A673 (cell line): ENCODE measurements around the gene CDSN. TPM values are rescaled to one million over a fixed set of nuclear protein-coding genes. Genes with fewer than 3 reads are reported as not detected.

ENCODE experiments used
- BruUV-seq: library from RNA; stranded (reverse); fragments of 400-500 nt; replicated peaks from 2 replicates; lab custom pipeline; 2021; lab: Mats Ljungman, UMichigan
- CTCF ChIA-PET: fragments of 300-600 bp; sonication (Branson Sonifier 250); formaldehyde crosslinking; loops from one replicate; lab custom pipeline; 2022; ENCODE audit warnings: antibody characterized with exemption; lab: Charles Lee
- POLR2A ChIA-PET: fragments of 300-600 bp; sonication (Branson Sonifier 250); formaldehyde crosslinking; loops from one replicate; lab custom pipeline; 2022; ENCODE audit warnings: antibody characterized with exemption; ENCODE audit not compliant: low non-redundant PET; lab: Charles Lee
- DNase-seq: peaks from one replicate; pipeline ENCODE4 v3.0.0-alpha.2; 2015; ENCODE audit warnings: low spot score
- H3K27ac ChIP-seq: fragments of 200-600 bp; sonication (generic); 2 replicates; pipeline ENCODE4 v1.5.1; 2016; ENCODE audit warnings: mixed run types, low read depth, mild to moderate bottlenecking, mixed read lengths, antibody characterized with exemption, low read length; ENCODE audit not compliant: poor library complexity, severe bottlenecking
- H3K27me3 ChIP-seq: fragments of 200-600 bp; sonication (generic); replicated peaks from 2 replicates; pipeline ENCODE4 v1.6.1; 2017; ENCODE audit warnings: mixed run types, low read depth, mild to moderate bottlenecking, mixed read lengths, antibody characterized with exemption, low read length; ENCODE audit not compliant: insufficient read depth, poor library complexity
- H3K36me3 ChIP-seq: fragments of 200-600 bp; sonication (generic); 2 replicates; pipeline ENCODE4 v1.6.1; 2016; ENCODE audit warnings: mixed run types, mild to moderate bottlenecking, mixed read lengths, antibody characterized with exemption, low read length; ENCODE audit not compliant: insufficient read depth, poor library complexity, severe bottlenecking
- H3K4me1 ChIP-seq: fragments of 200-600 bp; sonication (generic); 2 replicates; pipeline ENCODE4 v1.6.1; 2017; ENCODE audit warnings: mixed run types, mild to moderate bottlenecking, mixed read lengths, antibody characterized with exemption, low read length; ENCODE audit not compliant: insufficient read depth, poor library complexity, severe bottlenecking
- H3K4me3 ChIP-seq: fragments of 200-600 bp; sonication (generic); 2 replicates; pipeline ENCODE4 v1.5.1; 2016; ENCODE audit warnings: low read depth, mixed run types, mild to moderate bottlenecking, mixed read lengths, low read length; ENCODE audit not compliant: poor library complexity, severe bottlenecking
- H3K9me3 ChIP-seq: fragments of 200-600 bp; sonication (generic); 2 replicates; pipeline ENCODE4 v1.6.1; 2016; ENCODE audit warnings: mixed run types, low read depth, mild to moderate bottlenecking, mixed read lengths, antibody characterized with exemption, low read length; ENCODE audit not compliant: poor library complexity, severe bottlenecking
- CTCF ChIP-seq: fragments of 300-800, 200-600 bp; sonication (generic); conservative IDR thresholded peaks from 2 replicates; pipeline ENCODE4 v1.5.1; 2017; ENCODE audit warnings: low read depth, mild to moderate bottlenecking, antibody characterized with exemption, low read length, moderate library complexity, mixed read lengths
- EZH2 ChIP-seq: fragments of 200-600 bp; sonication (generic); IDR thresholded peaks from 2 replicates; pipeline ENCODE4 v1.6.1; 2017; ENCODE audit warnings: borderline replicate concordance, low read depth, mild to moderate bottlenecking, mixed read lengths, antibody characterized with exemption, low read length; ENCODE audit not compliant: poor library complexity, severe bottlenecking
- intact Hi-C: fragments of 100-400 bp; cut with micrococcal nuclease; formaldehyde crosslinking; loops from one replicate; pipeline ENCODE4 v1.10.0; 2022; ENCODE audit not compliant: unreplicated experiment
- total RNA-seq: library from RNA; stranded (reverse); gene quantifications from 2 replicates; pipeline ENCODE4 v1.2.3, GENCODE V29; 2021

Gene CDSN
- total RNA-seq, 1 experiment from 2014 or later, result not detected

- TF ChIP-seq EZH2 (no peak), CTCF (no peak)
- H3K27ac ChIP-seq, result peak within 1 kb of the TSS; percentile 85
- peak; percentile 100 for DNase-seq
- ChIA-PET POLR2A (interaction anchor here (0.5 to 1.2 kb wide), 3 partner anchors 11 to 99 kb away, joined by 3 to 4 read pairs (median 4); no protein-coding TSS in a partner anchor), CTCF (interaction anchor here (0.6 to 1.0 kb wide), 3 partner anchors 27 to 241 kb away, joined by 3 to 5 read pairs (median 3); no protein-coding TSS in a partner anchor)
- peaks cover 5% of the 10 kb centered on the region for H3K4me1 ChIP-seq
- H3K36me3 ChIP-seq, result peaks cover 35% of the 10 kb centered on the region
- intact Hi-C loops, result no loop called here
- peak within 1 kb of the TSS; percentile 61 for H3K4me3 ChIP-seq
- H3K27me3 ChIP-seq, result no peaks in the 10 kb centered on the region
- no TSS peak for BruUV-seq
- H3K9me3 ChIP-seq, result no peaks in the 10 kb centered on the region
Observed at GRCh38 chr6:31158140-31158862, 38.1 kb upstream of the CDSN start, which contains the start of gene TCF19. TCF19 (plus strand) TSS chr6:31158589; CDS start chr6:31159470, 881 bp downstream.

- ChIA-PET POLR2A (no interaction called here), CTCF (interaction anchor here (0.6 to 1.0 kb wide), 2 partner anchors 26 to 242 kb away, joined by 3 to 5 read pairs; no protein-coding TSS in a partner anchor)
- BruUV-seq, result no TSS peak
- Histone ChIP-seq H3K27ac (peak within 1 kb of the TSS; percentile 85), H3K36me3 (peaks cover 31% of the 10 kb centered on the region), H3K4me3 (peak within 1 kb of the TSS; percentile 61), H3K27me3 (no peaks in the 10 kb centered on the region), H3K9me3 (no peaks in the 10 kb centered on the region), H3K4me1 (peaks cover 5% of the 10 kb centered on the region)
- no peak for DNase-seq
- intact Hi-C loops, result no loop called here
- TF ChIP-seq EZH2, result no peak
- no peak for TF ChIP-seq CTCF
Observed at GRCh38 chr6:31157513-31158139, 37.4 kb upstream of the CDSN start, which contains the start of gene CCHCR1. CCHCR1 (minus strand) TSS chr6:31157802; CDS start chr6:31157600, 202 bp downstream.

GRCh38 chr6:31156641-31157040 lies 36.4 kb upstream of the CDSN start:
- no TSS peak for BruUV-seq
- Histone ChIP-seq H3K9me3 (no peaks in the 10 kb centered on the region), H3K36me3 (peaks cover 26% of the 10 kb centered on the region), H3K27me3 (no peaks in the 10 kb centered on the region), H3K4me1 (peaks cover 5% of the 10 kb centered on the region), H3K4me3 (no peak overlapping the region), H3K27ac (no peak overlapping the region)
- no peak for DNase-seq
- TF ChIP-seq CTCF, result no peak
- no peak for TF ChIP-seq EZH2
- intact Hi-C loops, result no loop called here
- ChIA-PET POLR2A (no interaction called here), CTCF (no interaction called here)
